ENCODE data around the gene TRAF2. TPM values are rescaled to one million over a fixed set of nuclear protein-coding genes. Genes with fewer than 3 reads are reported as not detected.

TRAF2 gene
- total and polyA plus RNA-seq, 2 of the 4 experiments (the other 2 are of a cell fraction), result 6.6 to 12.0 TPM

DNA sequence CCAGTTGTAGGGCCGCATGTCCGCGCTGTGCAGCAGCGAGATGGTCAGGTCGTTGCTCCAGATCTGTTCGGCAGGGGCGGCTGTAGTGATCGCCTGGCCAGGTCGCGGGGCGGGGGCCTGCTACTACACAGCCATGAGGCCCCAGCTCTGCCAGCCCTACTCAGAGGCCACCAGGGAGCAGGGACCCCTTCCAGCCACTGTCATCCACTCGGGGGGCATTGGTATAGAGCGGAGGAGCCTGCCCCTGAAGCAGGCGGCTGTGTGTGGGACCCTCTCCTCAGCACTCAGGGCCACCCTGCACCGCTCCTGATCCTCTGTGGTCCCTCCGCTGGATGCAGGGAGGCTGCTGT, 56.5 kb downstream of the TRAF2 start:
- dilution Hi-C loops (cut with HindIII; ENCODE audit: low sequenced_read_pairs, unreplicated experiment), result no loop called here
- TF ChIP-seq MXI1 (IDR thresholded peaks at IDR 0.05; ENCODE audit: borderline replicate concordance, low read depth, low read length) (no peak), POLR2A (IDR thresholded peaks at IDR 0.05; ENCODE audit: low read depth, low read length) (no peak), SMC3 (IDR thresholded peaks at IDR 0.05; ENCODE audit: low read depth, low read length) (no peak), NFE2L2 (IDR thresholded peaks at IDR 0.05; ENCODE audit: low read depth, low read length) (no peak), FOS (IDR thresholded peaks at IDR 0.05; ENCODE audit: low read depth, low read length) (no peak), RFX5 (IDR thresholded peaks at IDR 0.05; ENCODE audit: low read depth, low read length) (no peak), MAFK (IDR thresholded peaks at IDR 0.05; ENCODE audit: low read depth, low read length) (no peak), CHD1 (IDR thresholded peaks at IDR 0.05; ENCODE audit: low read depth, low read length) (no peak), CEBPB (IDR thresholded peaks at IDR 0.05; ENCODE audit: low read depth, low read length) (no peak), RAD21 (IDR thresholded peaks at IDR 0.05; ENCODE audit: low read length) (no peak), MAZ (IDR thresholded peaks at IDR 0.05; ENCODE audit: borderline replicate concordance, low read depth, low read length) (no peak), RCOR1 (IDR thresholded peaks at IDR 0.05; ENCODE audit: insufficient replicate concordance, low read length) (no peak), BHLHE40 (IDR thresholded peaks at IDR 0.05; ENCODE audit: low read depth, low read length) (no peak)
- TF ChIP-seq, protein P1, sequence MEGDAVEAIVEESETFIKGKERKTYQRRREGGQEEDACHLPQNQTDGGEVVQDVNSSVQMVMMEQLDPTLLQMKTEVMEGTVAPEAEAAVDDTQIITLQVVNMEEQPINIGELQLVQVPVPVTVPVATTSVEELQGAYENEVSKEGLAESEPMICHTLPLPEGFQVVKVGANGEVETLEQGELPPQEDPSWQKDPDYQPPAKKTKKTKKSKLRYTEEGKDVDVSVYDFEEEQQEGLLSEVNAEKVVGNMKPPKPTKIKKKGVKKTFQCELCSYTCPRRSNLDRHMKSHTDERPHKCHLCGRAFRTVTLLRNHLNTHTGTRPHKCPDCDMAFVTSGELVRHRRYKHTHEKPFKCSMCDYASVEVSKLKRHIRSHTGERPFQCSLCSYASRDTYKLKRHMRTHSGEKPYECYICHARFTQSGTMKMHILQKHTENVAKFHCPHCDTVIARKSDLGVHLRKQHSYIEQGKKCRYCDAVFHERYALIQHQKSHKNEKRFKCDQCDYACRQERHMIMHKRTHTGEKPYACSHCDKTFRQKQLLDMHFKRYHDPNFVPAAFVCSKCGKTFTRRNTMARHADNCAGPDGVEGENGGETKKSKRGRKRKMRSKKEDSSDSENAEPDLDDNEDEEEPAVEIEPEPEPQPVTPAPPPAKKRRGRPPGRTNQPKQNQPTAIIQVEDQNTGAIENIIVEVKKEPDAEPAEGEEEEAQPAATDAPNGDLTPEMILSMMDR (conservative IDR thresholded peaks at IDR 0.05; ENCODE audit: low read depth, low read length), result no peak
- TF ChIP-seq, protein P2, sequence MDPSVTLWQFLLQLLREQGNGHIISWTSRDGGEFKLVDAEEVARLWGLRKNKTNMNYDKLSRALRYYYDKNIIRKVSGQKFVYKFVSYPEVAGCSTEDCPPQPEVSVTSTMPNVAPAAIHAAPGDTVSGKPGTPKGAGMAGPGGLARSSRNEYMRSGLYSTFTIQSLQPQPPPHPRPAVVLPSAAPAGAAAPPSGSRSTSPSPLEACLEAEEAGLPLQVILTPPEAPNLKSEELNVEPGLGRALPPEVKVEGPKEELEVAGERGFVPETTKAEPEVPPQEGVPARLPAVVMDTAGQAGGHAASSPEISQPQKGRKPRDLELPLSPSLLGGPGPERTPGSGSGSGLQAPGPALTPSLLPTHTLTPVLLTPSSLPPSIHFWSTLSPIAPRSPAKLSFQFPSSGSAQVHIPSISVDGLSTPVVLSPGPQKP (IDR thresholded peaks at IDR 0.05; ENCODE audit: borderline replicate concordance, low read depth, low read length), result no peak

More for the DNA sequence above, 56.5 kb downstream of the TRAF2 start:
- Histone ChIP-seq H3K4me3 (ENCODE audit: insufficient read depth, low read depth, low read length) (no peak overlapping the region), H3K27ac (ENCODE audit: insufficient read depth, low read length) (no peak overlapping the region), H2AK5ac (ENCODE audit: low read depth, low read length) (no peak overlapping the region), H3K4me1 (ENCODE audit: control insufficient read depth, insufficient read depth, low read length) (peaks cover 4% of the 10 kb centered on the region), H3K9ac (ENCODE audit: low read depth, low read length) (no peak overlapping the region), H3K9me3 (ENCODE audit: control insufficient read depth, insufficient read depth, low read length) (no peaks in the 10 kb centered on the region), H4K20me1 (ENCODE audit: insufficient read depth, low read length) (peaks cover 22% of the 10 kb centered on the region), H3K9me1 (ENCODE audit: insufficient read depth, low read length) (peaks cover 8% of the 10 kb centered on the region), H3K14ac (replicated peaks; ENCODE audit: low read depth, low read length) (no peak overlapping the region), H4K5ac (ENCODE audit: low read depth, low read length) (no peak overlapping the region), H3K79me1 (ENCODE audit: low read depth in 1 of 2, low read length in 2 of 2) (peaks cover 5 to 38% of the 10 kb centered on the region in 2 experiments), H3K4ac (ENCODE audit: low read depth, low read length) (no peak overlapping the region), H3K36me3 (ENCODE audit: control insufficient read depth, insufficient read depth, low read length) (peaks cover 42% of the 10 kb centered on the region), H2BK120ac (ENCODE audit: low read depth, low read length) (no peak overlapping the region), H2AFZ (replicated peaks; ENCODE audit: low read length, poor library complexity) (no peak overlapping the region), H4K91ac (ENCODE audit: insufficient read depth, low read depth, low read length) (no peak overlapping the region), H2AK9ac (replicated peaks; ENCODE audit: low read depth, low read length, poor library complexity) (no peak overlapping the region), H3K4me2 (ENCODE audit: low read depth, low read length) (peak overlapping the region; percentile 19; the same call in 1 of the 2 replicates), H3K23ac (ENCODE audit: low read depth, low read length) (no peak overlapping the region), H2BK15ac (ENCODE audit: low read depth, low read length) (no peak overlapping the region), H3K18ac (ENCODE audit: low read depth, low read length) (no peak overlapping the region), H3K56ac (ENCODE audit: extremely low read depth, insufficient read depth, low read length) (no peak overlapping the region), H3K27me3 (ENCODE audit: control insufficient read depth, insufficient read depth, low read length) (no peaks in the 10 kb centered on the region), H4K8ac (ENCODE audit: low read depth in 2 of 2, low read length in 2 of 2) (no peak overlapping the region), H2BK5ac (ENCODE audit: low read depth, low read length, poor library complexity, severe bottlenecking) (no peak overlapping the region), H2BK20ac (ENCODE audit: low read depth, low read length) (no peak overlapping the region)
- ChIA-PET CTCF (no interaction called here), POLR2A (ENCODE audit: unreplicated experiment) (no interaction called here)
- WGBS, 2 experiments (ENCODE audit: extremely low coverage in 2 of 2, insufficient read length in 1 of 2), result 85% methylated on average over 4 of the region's 16 CpGs; no CpG with 5 or more reads in 1 of the 2 experiments
- DNase-seq (no peak), ATAC-seq (ENCODE audit: low read depth) (no peak)
- intact Hi-C loops (cut with micrococcal nuclease) (no loop called here), in situ Hi-C loops (cut with MboI; ENCODE audit: low sequenced_read_pairs) (no loop called here)
- no TSS peak for BruUV-seq (replicated peaks)
